ENCODE measurements around the gene RHBDD2. TPM values are rescaled to one million over a fixed set of nuclear protein-coding genes. Genes with fewer than 3 reads are reported as not detected.

RHBDD2 gene
- polyA plus RNA-seq, 10 donors = 15.2 to 29.3 (median 20.8) TPM

DNA sequence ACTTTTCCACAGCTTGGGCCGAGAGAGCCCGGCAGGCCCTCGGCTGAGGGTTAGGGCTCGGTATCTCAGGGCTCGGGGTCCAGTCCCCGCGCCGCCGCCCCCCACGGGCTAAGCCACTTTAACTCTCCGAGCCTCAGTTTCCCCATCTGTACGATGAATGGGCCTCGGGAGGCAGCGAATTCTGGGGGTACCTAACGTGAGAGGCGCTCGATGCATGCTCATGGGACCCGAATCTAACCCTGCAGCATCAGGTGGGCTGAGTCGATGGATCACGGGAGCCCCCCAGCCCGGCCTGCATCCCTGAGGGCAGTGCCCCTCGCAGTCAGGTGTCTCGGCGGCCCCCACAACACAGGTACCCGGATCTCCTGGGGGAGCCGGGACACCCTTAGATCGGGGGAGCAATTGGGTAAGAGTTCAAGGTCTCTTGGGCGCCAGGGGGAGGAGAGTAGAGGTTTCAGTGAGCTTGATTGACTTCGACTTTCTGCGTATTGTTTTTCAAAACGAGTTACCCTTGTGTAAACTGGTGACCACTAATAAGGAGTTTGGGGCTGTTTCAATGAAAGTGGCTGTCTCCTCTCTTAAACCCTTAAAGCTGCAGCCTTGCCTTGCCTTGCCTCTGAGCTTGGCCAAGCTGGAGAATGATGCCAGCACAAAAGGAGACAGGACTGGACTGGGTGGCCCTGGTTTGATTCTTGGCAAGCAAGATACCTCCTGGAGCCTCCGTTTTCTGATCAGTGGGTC lies 36.8 kb downstream of the RHBDD2 start:
- DNase-seq = no peak

DNA sequence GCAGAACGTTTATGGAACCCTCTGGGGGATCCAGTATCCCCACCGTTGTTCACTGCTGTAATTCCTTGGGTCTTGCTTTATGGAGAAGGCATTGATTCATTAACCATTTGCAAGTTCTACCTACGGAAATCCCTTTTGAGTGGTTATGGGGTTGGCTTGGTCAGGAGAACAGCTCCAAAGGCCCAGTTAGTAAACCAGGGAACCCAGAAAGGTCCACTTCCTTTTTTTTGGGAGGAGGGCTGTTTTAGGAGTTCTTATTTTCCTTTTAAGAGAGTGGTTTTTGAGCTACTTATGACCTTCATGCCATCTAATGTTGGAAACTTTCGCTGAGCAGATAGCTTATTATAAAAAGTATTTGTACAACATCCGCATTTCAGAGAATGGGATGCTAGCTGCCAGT lies 37.4 kb downstream of the RHBDD2 start:
- DNase-seq = no peak

GRCh38 chr7:75916685-75917634 lies 38.1 kb downstream of the RHBDD2 start:
- no peak for DNase-seq

DNA sequence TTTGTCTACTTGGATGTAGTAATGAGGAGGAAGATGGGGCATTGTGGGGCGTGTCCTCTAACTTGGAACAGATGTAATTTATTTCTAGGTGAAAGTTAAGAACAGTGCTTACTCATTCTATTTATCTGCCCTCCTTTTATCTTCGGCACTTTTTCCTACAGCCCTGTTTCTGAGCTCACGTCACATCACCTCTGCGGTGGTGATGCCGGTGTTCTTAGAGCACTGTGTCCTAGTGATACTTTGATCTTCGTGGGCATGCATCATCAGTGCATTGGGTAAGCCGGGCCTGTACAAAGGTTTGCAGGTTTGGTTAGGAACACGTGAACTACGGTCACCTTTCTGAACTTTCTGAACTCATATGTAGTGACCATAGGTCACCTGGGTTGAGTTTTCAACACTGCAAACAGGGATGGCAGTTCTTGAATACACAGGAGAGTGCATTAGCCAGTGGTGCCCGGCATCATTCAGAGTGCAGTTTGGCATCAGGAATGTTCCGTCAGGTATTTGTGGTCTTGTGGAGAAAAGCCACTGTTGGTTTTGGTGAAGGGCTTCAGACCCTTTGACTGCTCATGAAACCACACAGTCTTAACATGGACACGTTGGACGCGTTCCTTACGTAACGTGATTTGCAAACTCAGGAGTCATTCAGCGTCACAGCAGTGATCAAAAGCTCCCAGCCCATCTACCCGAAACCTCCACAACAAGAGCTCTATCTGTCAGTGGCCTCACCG lies 41.8 kb downstream of the RHBDD2 start:
- no peak for DNase-seq

- no peak for DNase-seq
Measured at GRCh38 chr7:75921479-75921878, 42.6 kb downstream of the RHBDD2 start.

DNA sequence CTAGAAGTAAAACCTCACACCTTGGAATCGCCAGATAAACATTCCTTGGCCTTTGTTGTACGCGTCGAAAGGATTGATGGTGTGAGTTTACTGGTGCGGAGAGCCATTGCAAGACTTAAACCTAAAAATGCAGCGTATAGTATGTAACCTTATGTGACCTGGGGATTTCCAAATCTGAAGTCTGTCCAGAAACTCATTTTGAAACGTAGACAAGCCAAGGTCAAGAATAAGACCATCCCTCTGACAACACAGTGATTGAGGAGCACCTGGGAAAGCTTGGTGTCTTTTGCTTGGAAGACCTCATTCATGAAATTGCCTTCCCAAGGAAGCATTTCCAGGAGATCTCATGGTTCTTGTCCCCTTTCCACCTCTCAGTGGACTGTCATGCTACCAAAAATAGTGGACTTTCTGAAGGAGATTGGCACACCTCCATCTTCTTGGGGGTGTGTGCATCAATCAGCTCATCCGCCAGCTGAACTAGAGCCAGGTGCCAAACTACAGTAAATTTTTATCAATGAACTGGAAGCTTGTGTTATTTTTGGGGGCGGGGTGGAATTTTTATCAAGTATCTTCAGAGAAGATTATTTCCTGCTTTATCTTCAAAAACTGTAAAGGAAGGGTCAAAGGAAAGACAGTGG lies 44.3 kb downstream of the RHBDD2 start:
- DNase-seq = no peak

GRCh38 chr7:75924256-75924655 lies 45.4 kb downstream of the RHBDD2 start:
- DNase-seq = no peak

DNA sequence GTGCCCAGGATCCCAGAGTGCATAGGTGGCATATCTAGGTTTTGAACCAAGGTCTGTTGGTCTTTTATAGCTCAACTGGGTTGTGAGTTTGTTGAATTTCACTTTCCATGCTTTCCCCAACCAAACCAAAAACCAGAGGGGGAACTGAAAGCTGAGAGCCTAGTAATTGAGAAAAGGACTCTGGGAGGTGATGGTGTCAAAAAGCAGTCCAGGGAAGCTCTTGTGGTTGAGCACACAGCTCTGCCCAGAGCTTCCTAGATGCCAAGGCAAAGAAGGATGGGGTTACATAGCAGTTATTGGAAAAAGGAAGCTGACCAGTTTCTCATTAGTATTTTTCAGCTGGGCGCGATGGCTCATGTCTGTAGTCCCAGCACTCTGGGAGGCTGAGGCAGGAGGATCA lies 46.1 kb downstream of the RHBDD2 start:
- DNase-seq = no peak

- DNase-seq = no peak
Measured at GRCh38 chr7:75925717-75926435, 47.0 kb downstream of the RHBDD2 start.

GRCh38 chr7:75928568-75928914 lies 49.7 kb downstream of the RHBDD2 start:
- DNase-seq = no peak

DNA sequence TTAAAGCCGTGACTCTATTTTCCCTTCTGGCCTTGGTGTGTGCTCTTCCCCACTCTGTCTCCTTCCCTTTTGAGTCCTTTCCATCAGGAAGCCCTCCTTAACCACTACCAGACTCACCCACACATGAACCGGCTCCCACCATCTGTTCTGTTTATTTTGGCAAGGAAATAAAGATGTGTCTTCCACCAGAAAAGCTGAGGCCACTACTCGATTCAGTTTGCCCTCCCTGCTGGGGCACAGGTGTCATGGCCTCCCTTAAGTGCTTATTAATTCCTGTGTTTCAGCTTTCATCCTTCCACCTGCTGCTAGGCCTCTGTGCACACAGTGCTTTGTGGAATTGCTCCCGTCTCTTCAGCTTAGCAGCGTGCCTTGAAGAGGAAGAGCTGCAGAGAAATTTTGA lies 52.8 kb downstream of the RHBDD2 start:
- no peak for DNase-seq

DNA sequence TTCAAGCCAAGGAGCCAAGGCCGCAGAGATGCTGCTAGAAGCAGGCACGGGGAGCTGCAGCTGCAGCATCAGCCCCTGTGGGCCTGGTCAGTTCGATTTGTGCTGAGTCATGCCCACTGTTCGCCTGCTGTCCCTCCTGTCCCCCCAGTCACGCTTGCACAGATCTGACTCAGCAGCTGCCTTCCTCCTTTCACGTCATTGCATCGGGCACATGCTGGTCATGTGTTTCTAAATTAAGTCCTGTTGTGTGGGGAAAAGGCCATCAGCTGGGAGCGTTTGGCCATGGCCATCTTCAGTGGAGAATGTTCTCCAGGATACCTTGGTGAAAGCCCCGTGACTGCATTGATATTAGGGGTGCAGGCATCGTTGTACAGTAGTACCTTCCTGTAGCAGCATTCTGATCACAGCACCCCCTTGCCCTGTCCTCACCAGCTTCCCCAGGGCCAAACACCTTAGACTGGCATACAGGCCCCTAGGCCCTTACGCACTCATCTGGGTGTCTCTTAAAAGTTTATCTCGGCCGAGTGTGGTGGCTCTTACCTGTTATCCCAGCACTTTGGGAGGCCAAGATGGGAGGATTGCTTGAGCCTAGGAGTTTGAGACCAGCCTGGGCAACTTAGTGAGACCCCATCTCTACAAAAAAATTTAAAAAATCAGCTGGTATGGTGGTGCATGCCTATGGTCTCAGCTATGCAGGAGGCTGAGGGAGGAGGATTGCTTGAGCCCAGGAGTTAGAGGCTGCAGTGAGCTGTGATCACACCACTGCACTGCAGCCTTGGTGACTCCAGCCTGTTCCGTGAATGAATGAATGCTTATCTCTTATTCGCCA lies 59.3 kb downstream of the RHBDD2 start:
- peak; percentile 38 to 70 (median 62) for DNase-seq

Other genes with a start within 250 kb of the RHBDD2 start
- 10 to 100 TPM; 19.1 to 25.9 (median 23.8) TPM for gene HIP1, start 140.1 kb upstream of the RHBDD2 start, polyA plus RNA-seq (ENCODE audit: insufficient read length in 10 of 10)
- 1 to 10 TPM in 2 of 10 donors, under 1 TPM in 8; 0.51 to 1.7 (median 0.79) TPM for gene CCL26, start 106.8 kb upstream of the RHBDD2 start, polyA plus RNA-seq (ENCODE audit: insufficient read length in 10 of 10)
- gene CCL24, start 65.2 kb upstream of the RHBDD2 start, polyA plus RNA-seq (ENCODE audit: insufficient read length in 10 of 10) = 1 to 10 TPM in 1 of 10 donors, under 1 TPM in 3, not detected in 6; 0.35 to 1.0 (median 0.67) TPM
- gene POR, start 36.1 kb downstream of the RHBDD2 start, polyA plus RNA-seq (ENCODE audit: insufficient read length in 10 of 10) = 10 to 100 TPM; 27.6 to 46.0 (median 31.5) TPM
- gene TMEM120A, start 115.6 kb downstream of the RHBDD2 start, polyA plus RNA-seq (ENCODE audit: insufficient read length in 10 of 10) = 10 to 100 TPM; 34.2 to 54.9 (median 41.2) TPM
- 10 to 100 TPM; 14.5 to 25.9 (median 19.0) TPM for gene STYXL1, start 169.0 kb downstream of the RHBDD2 start, polyA plus RNA-seq (ENCODE audit: insufficient read length in 10 of 10)
- 100 to 1,000 TPM; 169 to 224 (median 208) TPM for gene MDH2, start 169.1 kb downstream of the RHBDD2 start, polyA plus RNA-seq (ENCODE audit: insufficient read length in 10 of 10)

Measured in muscle of back (tissue), 11 donors.